HCT116 (cell line): ENCODE measurements around the gene MSH3. TPM values are rescaled to one million over a fixed set of nuclear protein-coding genes. Genes with fewer than 3 reads are reported as not detected.

Experiments used
- ATAC-seq: fragments of 200-7000 bp; cut with Tn5 transposase; 2 replicates; pipeline ENCODE4 v1.9.1; 2020; ENCODE audit warnings: mild to moderate bottlenecking, moderate library complexity
- BruUV-seq: library from RNA; stranded (reverse); fragments of 400-500 nt; replicated peaks from 2 replicates; lab custom pipeline; 2021; lab: Mats Ljungman, UMichigan
- CTCF ChIA-PET: fragments of 300-600 bp; sonication (Branson Sonifier 250); formaldehyde crosslinking; loops from one replicate; lab custom pipeline; 2021; ENCODE audit warnings: antibody characterized with exemption; lab: Charles Lee
- POLR2A ChIA-PET: fragments of 300-600, 350-600 bp; sonication (Branson Sonifier 250); formaldehyde crosslinking; loops from one replicate; lab custom pipeline; 2021; ENCODE audit warnings: antibody characterized with exemption; lab: Charles Lee
- RAD21 ChIA-PET, 2 experiments: fragments of 300-600 bp; sonication (Branson Sonifier 250); formaldehyde crosslinking; loops; one replicate each; lab custom pipeline; 2023; ENCODE audit warnings: low total read pairs in 2 of 2; ENCODE audit not compliant: uncharacterized antibody in 2 of 2, unreplicated experiment in 2 of 2, low non-redundant PET in 1 of 2; lab: Charles Lee
- DNase-seq: peaks from one replicate; pipeline ENCODE4 v3.0.0-alpha.2; 2010; ENCODE audit warnings: low read depth, low spot score
- H2AFZ ChIP-seq: fragments of 200-600 bp; shearing (Covaris generic), sonication (generic); 2 replicates; pipeline ENCODE4 v1.6.1; 2017; ENCODE audit warnings: low read depth, mixed run types, mixed read lengths, antibody characterized with exemption, low read length; ENCODE audit not compliant: poor library complexity, severe bottlenecking
- H3K27ac ChIP-seq: 2 replicates; pipeline ENCODE4 v1.5.1; 2012; ENCODE audit warnings: low read depth, low read length
- H3K27me3 ChIP-seq: fragments of 200-600 bp; sonication (generic); 2 replicates; pipeline ENCODE4 v1.6.1; 2016; ENCODE audit warnings: mixed run types, low read length, mixed read lengths; ENCODE audit not compliant: insufficient read depth
- H3K36me3 ChIP-seq, 2 experiments: fragments of 200-500 bp in 1 of 2; fragments of 200-600 bp in 1 of 2; sonication (Bioruptor generic) in 1 of 2; sonication (generic) in 1 of 2; 2 replicates each; pipeline versions ENCODE4 v1.5.1 to v1.6.1; 2014 to 2016; ENCODE audit warnings: low read length in 2 of 2, inconsistent platforms in 1 of 2, mixed read lengths in 1 of 2, mixed run types in 1 of 2; ENCODE audit not compliant: insufficient read depth in 2 of 2, control insufficient read depth in 1 of 2
- H3K4me1 ChIP-seq, 2 experiments: fragments of 200-600 bp in 1 of 2; sonication (generic) in 1 of 2; 2 replicates each; pipeline versions ENCODE4 v1.5.1 to v1.6.1; 2012 to 2017; ENCODE audit warnings: low read length in 2 of 2, inconsistent platforms in 1 of 2, mild to moderate bottlenecking in 1 of 2, mixed read lengths in 1 of 2, mixed run types in 1 of 2, moderate library complexity in 1 of 2; ENCODE audit not compliant: insufficient read depth in 2 of 2, control insufficient read depth in 1 of 2
- H3K4me2 ChIP-seq: fragments of 200-600 bp; sonication (generic); 2 replicates; pipeline ENCODE4 v1.6.1; 2017; ENCODE audit warnings: mixed run types, low read length, mixed read lengths
- H3K4me3 ChIP-seq, 2 experiments: fragments of 200-600 bp in 1 of 2; sonication (generic) in 1 of 2; replicated peaks in 1 of 2; 2 replicates each; pipeline ENCODE4 v1.5.1; 2011 to 2016; ENCODE audit warnings: low read length in 2 of 2, control low read depth in 1 of 2, low read depth in 1 of 2, mild to moderate bottlenecking in 1 of 2, mixed read lengths in 1 of 2, mixed run types in 1 of 2
- H3K79me2 ChIP-seq: fragments of 200-600 bp; sonication (generic); 2 replicates; pipeline ENCODE4 v1.6.1; 2017; ENCODE audit warnings: mild to moderate bottlenecking, mixed run types, low read length, moderate library complexity, mixed read lengths; ENCODE audit not compliant: insufficient read depth
- H3K9ac ChIP-seq: fragments of 200-600 bp; sonication (generic); 2 replicates; pipeline ENCODE4 v1.6.1; 2016; ENCODE audit warnings: low read length, mixed read lengths
- H3K9me2 ChIP-seq: fragments of 200-600 bp; sonication (generic), shearing (Covaris generic); 2 replicates; pipeline ENCODE4 v1.6.1; 2017; ENCODE audit warnings: mixed run types, mild to moderate bottlenecking, moderate library complexity; ENCODE audit not compliant: insufficient read depth
- H3K9me3 ChIP-seq, 2 experiments: fragments of 200-500 bp in 1 of 2; fragments of 200-600 bp in 1 of 2; sonication (Bioruptor generic) in 1 of 2; sonication (generic) in 1 of 2; 2 replicates each; pipeline ENCODE4 v1.6.1; 2014 to 2017; ENCODE audit warnings: low read length in 2 of 2, mixed read lengths in 2 of 2, inconsistent platforms in 1 of 2, low read depth in 1 of 2, mild to moderate bottlenecking in 1 of 2, mixed run types in 1 of 2, moderate library complexity in 1 of 2; ENCODE audit not compliant: control insufficient read depth in 1 of 2, insufficient read depth in 1 of 2
- H4K20me1 ChIP-seq: fragments of 200-600 bp; sonication (generic), shearing (Covaris generic); 2 replicates; pipeline ENCODE4 v1.6.1; 2017; ENCODE audit warnings: mixed run types, mild to moderate bottlenecking, moderate library complexity; ENCODE audit not compliant: insufficient read depth
- CBX3 ChIP-seq: IDR thresholded peaks from 2 replicates; pipeline ENCODE4 v1.6.1; 2012; ENCODE audit warnings: low read depth
- CEBPB ChIP-seq: IDR thresholded peaks from 2 replicates; pipeline ENCODE4 v1.6.1; 2012; ENCODE audit warnings: low read depth
- ELF1 ChIP-seq: IDR thresholded peaks from 2 replicates; pipeline ENCODE4 v1.6.1; 2012; ENCODE audit warnings: low read depth, borderline replicate concordance
- EZH2 ChIP-seq: fragments of 200-600 bp; sonication (generic); IDR thresholded peaks from 2 replicates; pipeline ENCODE4 v1.6.1; 2017; ENCODE audit warnings: antibody characterized with exemption, mixed run types
- FOSL1 ChIP-seq: IDR thresholded peaks from 2 replicates; pipeline ENCODE4 v1.6.1; 2012; ENCODE audit warnings: low read depth
- JUND ChIP-seq: IDR thresholded peaks from 2 replicates; pipeline ENCODE4 v1.6.1; 2012
- POLR2A ChIP-seq: IDR thresholded peaks from 2 replicates; pipeline ENCODE4 v1.7.0; 2011; ENCODE audit warnings: borderline replicate concordance; ENCODE audit not compliant: insufficient read depth, insufficient read length; ENCODE audit errors: extremely low read depth
- POLR2AphosphoS5 ChIP-seq: IDR thresholded peaks from 2 replicates; pipeline ENCODE4 v1.6.1; 2011; ENCODE audit warnings: mild to moderate bottlenecking, low read depth, low read length, moderate library complexity
- RAD21 ChIP-seq: IDR thresholded peaks from 2 replicates; pipeline ENCODE4 v1.6.1; 2012; ENCODE audit warnings: low read depth, mild to moderate bottlenecking
- SRF ChIP-seq: IDR thresholded peaks from 2 replicates; pipeline ENCODE4 v1.6.1; 2012; ENCODE audit warnings: low read depth
- TCF7L2 ChIP-seq: IDR thresholded peaks from 2 replicates; pipeline ENCODE4 v1.7.0; 2011; ENCODE audit warnings: borderline replicate concordance, inconsistent platforms; ENCODE audit not compliant: insufficient read depth, insufficient read length; ENCODE audit errors: extremely low read depth
- YY1 ChIP-seq: IDR thresholded peaks from 2 replicates; pipeline ENCODE4 v1.6.1; 2011; ENCODE audit warnings: low read length, low read depth, moderate library complexity, mild to moderate bottlenecking; ENCODE audit not compliant: insufficient replicate concordance; ENCODE audit errors: extremely low read depth
- ZFX ChIP-seq: fragments of 450-650 bp; IDR thresholded peaks from 2 replicates; pipeline ENCODE4 v1.6.1; 2017
- ZNF274 ChIP-seq: fragments of 200-500 bp; sonication (Bioruptor generic); IDR thresholded peaks from 2 replicates; pipeline ENCODE4 v1.6.1; 2014; ENCODE audit warnings: mild to moderate bottlenecking, low read depth, low read length, inconsistent platforms
- intact Hi-C: fragments of 100-400 bp; cut with micrococcal nuclease; formaldehyde crosslinking; loops from 2 replicates; pipeline ENCODE4 v1.10.0; 2022
- total RNA-seq: library from RNA; stranded (reverse); gene quantifications from one replicate; pipeline ENCODE4 v1.2.1, GENCODE V29; 2021; ENCODE audit not compliant: unreplicated experiment
- TF ChIP-seq, protein P1 (sequence below), 3 experiments: fragments of 200-600 bp in 1 of 3; sonication (generic) in 1 of 3; IDR thresholded peaks in 2 of 3; conservative IDR thresholded peaks in 1 of 3; 2 replicates each; pipeline ENCODE4 v1.5.1; 2012 to 2017; ENCODE audit warnings: low read depth in 2 of 3, low read length in 2 of 3, antibody characterized with exemption in 1 of 3, borderline replicate concordance in 1 of 3, control low read depth in 1 of 3, mild to moderate bottlenecking in 1 of 3, mixed read lengths in 1 of 3, mixed run types in 1 of 3, moderate library complexity in 1 of 3; ENCODE audit not compliant: insufficient read depth in 1 of 3
- TF ChIP-seq, protein P2 (sequence below): IDR thresholded peaks from 2 replicates; pipeline ENCODE4 v1.6.1; 2012; ENCODE audit warnings: low read depth
- TF ChIP-seq, protein P3 (sequence below): IDR thresholded peaks from 2 replicates; pipeline ENCODE4 v1.6.1; 2012
- TF ChIP-seq, protein P4 (sequence below): IDR thresholded peaks from 2 replicates; pipeline ENCODE4 v1.6.1; 2012

MSH3 gene
- total RNA-seq, 1 experiment from 2014 or later = 4.9 TPM

DNA sequence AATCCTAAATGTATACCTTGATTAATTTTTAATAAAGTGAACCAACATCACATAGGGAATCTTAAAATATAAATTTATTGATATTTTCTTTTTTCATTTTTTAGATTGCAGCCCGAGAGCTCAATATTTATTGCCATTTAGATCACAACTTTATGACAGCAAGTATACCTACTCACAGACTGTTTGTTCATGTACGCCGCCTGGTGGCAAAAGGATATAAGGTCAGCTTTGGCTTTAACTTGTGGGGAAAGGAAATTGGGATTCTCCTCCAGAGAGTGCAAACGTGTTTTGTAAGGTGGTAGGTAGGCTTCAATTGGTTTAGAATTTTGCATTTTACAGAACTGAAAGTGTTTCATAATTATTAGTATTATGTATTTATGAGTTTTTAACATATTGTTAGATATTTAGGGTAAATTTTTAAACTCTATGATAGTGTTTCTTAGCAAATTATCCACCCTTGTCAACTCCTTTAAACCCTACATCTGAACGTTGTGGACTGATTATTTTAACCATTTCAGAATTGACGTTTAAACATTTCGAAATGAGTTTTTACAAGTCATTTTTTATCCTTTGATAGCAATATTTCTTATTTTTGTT is 17.8 kb downstream of the MSH3 start:
- peak; percentile 90 for ATAC-seq
- Histone ChIP-seq H3K9me3 (no peaks in the 10 kb centered on the region), H2AFZ (no peak overlapping the region), H3K4me1 (no peaks in the 10 kb centered on the region), H3K4me2 (no peak overlapping the region), H3K27me3 (no peaks in the 10 kb centered on the region), H3K36me3 (peaks cover 7 to 18% of the 10 kb centered on the region in 2 experiments; a peak in 3 of 4 replicates), H3K4me3 (no peak overlapping the region), H4K20me1 (no peaks in the 10 kb centered on the region), H3K27ac (no peak overlapping the region), H3K9ac (no peak overlapping the region), H3K79me2 (no peaks in the 10 kb centered on the region)
- ChIA-PET CTCF (interaction anchor here (0.6 to 1.3 kb wide), 19 partner anchors 9 to 589 kb away, joined by 3 to 19 read pairs (median 3); partner anchors contain the start of gene FAM151B), RAD21 (interaction anchor here (0.6 to 0.9 kb wide), 5 partner anchors 191 to 326 kb away, joined by 3 to 4 read pairs (median 3); no protein-coding TSS in a partner anchor)
- intact Hi-C loops = loop anchor here (1.0 to 5.0 kb wide), 3 partner anchors 183 to 325 kb away; partner anchors contain the start of gene FAM151B
- no TSS peak for BruUV-seq
- peak; percentile 54 for DNase-seq
- TF ChIP-seq, protein P1, sequence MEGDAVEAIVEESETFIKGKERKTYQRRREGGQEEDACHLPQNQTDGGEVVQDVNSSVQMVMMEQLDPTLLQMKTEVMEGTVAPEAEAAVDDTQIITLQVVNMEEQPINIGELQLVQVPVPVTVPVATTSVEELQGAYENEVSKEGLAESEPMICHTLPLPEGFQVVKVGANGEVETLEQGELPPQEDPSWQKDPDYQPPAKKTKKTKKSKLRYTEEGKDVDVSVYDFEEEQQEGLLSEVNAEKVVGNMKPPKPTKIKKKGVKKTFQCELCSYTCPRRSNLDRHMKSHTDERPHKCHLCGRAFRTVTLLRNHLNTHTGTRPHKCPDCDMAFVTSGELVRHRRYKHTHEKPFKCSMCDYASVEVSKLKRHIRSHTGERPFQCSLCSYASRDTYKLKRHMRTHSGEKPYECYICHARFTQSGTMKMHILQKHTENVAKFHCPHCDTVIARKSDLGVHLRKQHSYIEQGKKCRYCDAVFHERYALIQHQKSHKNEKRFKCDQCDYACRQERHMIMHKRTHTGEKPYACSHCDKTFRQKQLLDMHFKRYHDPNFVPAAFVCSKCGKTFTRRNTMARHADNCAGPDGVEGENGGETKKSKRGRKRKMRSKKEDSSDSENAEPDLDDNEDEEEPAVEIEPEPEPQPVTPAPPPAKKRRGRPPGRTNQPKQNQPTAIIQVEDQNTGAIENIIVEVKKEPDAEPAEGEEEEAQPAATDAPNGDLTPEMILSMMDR (IDR thresholded peaks at IDR 0.05 in 2 of 3, conservative IDR thresholded peaks at IDR 0.05 in 1 of 3; ENCODE audit: borderline replicate concordance in 1 of 3, insufficient read depth in 1 of 3, low read depth in 2 of 3, low read length in 2 of 3) = peak; percentile 74 to 77 (median 76); a peak in 5 of 6 replicates
- TF ChIP-seq EZH2 (no peak), ELF1 (no peak), CEBPB (0 out of 2 replicates have a peak, but pooled peaks have one; percentile 16), YY1 (no peak), POLR2A (no peak), SRF (no peak), POLR2AphosphoS5 (no peak), ZNF274 (no peak), ZFX (no peak), RAD21 (peak; percentile 80), FOSL1 (no peak), TCF7L2 (no peak), JUND (no peak), CBX3 (no peak)
- TF ChIP-seq, protein P2, sequence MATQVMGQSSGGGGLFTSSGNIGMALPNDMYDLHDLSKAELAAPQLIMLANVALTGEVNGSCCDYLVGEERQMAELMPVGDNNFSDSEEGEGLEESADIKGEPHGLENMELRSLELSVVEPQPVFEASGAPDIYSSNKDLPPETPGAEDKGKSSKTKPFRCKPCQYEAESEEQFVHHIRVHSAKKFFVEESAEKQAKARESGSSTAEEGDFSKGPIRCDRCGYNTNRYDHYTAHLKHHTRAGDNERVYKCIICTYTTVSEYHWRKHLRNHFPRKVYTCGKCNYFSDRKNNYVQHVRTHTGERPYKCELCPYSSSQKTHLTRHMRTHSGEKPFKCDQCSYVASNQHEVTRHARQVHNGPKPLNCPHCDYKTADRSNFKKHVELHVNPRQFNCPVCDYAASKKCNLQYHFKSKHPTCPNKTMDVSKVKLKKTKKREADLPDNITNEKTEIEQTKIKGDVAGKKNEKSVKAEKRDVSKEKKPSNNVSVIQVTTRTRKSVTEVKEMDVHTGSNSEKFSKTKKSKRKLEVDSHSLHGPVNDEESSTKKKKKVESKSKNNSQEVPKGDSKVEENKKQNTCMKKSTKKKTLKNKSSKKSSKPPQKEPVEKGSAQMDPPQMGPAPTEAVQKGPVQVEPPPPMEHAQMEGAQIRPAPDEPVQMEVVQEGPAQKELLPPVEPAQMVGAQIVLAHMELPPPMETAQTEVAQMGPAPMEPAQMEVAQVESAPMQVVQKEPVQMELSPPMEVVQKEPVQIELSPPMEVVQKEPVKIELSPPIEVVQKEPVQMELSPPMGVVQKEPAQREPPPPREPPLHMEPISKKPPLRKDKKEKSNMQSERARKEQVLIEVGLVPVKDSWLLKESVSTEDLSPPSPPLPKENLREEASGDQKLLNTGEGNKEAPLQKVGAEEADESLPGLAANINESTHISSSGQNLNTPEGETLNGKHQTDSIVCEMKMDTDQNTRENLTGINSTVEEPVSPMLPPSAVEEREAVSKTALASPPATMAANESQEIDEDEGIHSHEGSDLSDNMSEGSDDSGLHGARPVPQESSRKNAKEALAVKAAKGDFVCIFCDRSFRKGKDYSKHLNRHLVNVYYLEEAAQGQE = no peak
- TF ChIP-seq, protein P3, sequence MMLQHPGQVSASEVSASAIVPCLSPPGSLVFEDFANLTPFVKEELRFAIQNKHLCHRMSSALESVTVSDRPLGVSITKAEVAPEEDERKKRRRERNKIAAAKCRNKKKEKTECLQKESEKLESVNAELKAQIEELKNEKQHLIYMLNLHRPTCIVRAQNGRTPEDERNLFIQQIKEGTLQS = no peak
- TF ChIP-seq, protein P4, sequence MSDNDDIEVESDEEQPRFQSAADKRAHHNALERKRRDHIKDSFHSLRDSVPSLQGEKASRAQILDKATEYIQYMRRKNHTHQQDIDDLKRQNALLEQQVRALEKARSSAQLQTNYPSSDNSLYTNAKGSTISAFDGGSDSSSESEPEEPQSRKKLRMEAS = no peak
- TF ChIP-seq, all 23 proteins: peak for 3
- POLR2A ChIA-PET = no interaction called here
- H3K9me2 ChIP-seq = no peaks in the 10 kb centered on the region
